CD4-positive, alpha-beta T cell treated with Interleukin-1 beta for 1 hour (primary cell): Measurements from ENCODE around the gene CASKIN2.
A peak's percentile ranks its signal among the peaks of the same experiment; 100 is the strongest.

Experiments used
- DNase-seq, 2 donors: peaks; one replicate each; pipeline ENCODE4 v3.0.0-alpha.2; 2020 to 2022

The CASKIN2 gene

DNA sequence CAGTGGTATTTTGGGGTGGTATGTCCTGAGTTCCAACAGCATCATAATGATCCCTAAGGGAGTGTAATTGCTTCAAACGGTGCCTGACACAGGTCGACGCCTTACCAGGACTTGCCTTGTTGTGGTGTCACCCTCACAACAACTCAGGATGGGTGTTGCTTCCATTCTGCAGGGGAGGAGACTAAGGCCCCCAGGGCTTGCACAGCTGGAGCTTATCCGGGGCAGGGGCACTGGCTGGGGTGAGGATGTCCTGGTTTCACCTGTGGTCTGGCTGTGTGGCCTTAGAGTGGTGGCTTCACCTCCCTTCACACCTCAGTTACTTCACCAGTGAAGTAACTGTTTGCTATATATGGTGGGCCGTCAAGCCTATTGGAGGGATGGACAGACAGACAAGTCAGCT lies 33.5 kb upstream of the CASKIN2 start:
- DNase-seq: no peak

GRCh38 chr17:75547091-75547490 lies 31.8 kb upstream of the CASKIN2 start:
- no peak for DNase-seq

GRCh38 chr17:75546181-75546580 lies 30.8 kb upstream of the CASKIN2 start:
- DNase-seq: no peak

DNA sequence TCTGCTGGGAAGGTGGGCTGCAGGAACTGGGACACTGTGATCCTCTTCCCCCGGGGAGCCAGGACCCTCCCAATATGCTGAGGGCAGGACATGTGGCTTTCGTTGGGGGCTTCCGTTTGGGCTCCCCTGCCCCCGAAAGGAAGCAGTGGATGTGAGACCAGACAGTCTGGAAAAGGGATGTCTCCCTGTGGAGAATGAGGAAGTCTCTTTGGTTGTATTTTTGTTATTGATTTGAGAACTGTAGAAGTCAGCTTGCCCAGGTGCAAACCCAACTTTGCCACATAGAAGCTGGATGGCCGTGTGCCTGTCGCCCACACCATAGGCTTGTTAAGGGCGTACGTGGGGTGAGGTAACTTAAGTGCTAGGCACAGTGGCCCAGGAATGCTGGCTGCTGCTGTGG lies 28.9 kb upstream of the CASKIN2 start:
- no peak for DNase-seq

GRCh38 chr17:75542728-75543336 lies 27.5 kb upstream of the CASKIN2 start:
- DNase-seq: no peak

DNA sequence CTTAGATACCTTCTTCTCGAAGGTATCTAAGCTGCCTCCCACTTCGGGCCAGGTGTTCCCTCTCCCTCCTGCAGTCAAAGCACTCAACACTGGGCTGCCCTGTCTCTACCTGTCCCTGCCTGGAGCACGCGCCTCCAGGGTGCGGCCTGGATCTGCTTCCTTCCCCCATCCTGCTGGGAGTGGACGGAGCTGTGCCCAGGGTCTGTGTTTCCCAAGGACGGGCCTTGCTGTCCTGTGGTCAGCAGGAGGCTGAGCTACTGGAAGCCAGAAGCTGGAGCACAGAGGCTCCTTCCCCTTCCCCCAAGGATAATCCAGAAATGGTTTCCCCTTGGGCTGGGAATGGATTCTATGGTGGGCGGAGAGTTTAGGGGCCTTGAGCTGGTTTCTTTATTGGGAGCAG lies 26.9 kb upstream of the CASKIN2 start:
- no peak for DNase-seq

DNA sequence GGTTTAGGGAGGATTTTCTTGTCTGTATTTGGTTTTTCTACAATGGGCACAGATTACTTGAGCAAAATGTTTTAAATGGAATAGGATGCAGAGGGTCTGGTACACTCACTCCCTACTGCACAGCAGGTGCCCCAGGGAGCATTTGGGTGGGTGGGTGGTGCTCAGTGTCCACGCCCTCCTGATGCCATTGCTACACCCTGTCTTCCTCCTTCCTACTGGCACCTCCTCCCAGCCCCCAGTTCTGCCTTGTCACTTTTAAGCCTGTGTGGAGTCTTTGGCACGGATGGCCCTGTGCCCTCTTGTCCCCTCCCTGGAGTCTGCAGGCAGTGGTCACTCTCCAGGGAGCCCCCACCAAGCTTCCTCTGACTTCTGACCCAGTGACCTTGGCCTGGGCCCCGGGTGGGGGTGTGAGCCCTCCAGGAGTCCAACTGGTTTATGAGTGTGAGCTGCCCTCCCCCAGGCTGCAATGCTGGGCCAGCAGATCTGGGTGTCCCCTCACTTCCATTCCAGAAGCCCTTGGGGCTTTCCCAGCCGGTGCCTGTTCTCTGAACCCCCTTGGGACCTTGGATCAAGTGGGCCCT lies 25.7 kb upstream of the CASKIN2 start:
- DNase-seq: no peak

DNA sequence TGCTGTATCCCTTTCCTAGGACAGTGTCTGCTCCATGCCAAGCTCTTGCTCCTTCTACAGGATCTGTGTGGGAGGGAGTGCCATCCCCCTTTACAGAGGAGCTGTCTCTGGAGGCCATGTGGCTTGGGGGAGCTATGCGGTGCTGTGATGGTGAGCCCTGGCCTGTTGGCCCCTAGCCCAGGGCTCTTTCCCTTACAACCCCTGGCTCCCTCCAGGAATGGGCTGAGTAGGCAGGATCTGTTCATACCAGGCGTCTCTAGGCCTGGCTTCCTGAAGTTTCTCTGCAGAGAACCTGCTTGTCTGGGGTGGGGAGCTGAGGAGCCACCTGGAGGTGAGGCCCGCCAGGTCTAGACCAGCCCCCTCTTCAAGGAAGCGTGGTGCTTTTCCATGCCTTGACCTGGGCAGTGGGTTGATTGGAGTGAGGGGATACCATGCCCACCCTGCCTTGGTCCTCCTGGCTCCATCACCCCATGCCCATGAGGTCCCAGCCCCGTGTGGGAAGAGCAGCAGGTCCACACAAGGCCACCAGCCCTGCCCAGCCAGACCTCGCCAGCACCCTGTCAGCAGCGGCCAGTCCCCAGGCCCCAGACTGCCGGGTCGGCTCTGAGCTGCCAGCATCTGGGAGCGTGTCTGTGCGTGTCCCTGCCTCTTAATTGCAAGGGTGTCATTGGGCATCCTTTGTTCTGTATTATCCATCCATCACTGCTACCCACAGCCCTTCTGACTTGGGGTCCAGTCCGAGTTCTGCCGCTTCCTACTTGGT lies 24.8 kb upstream of the CASKIN2 start:
- no peak for DNase-seq

DNA sequence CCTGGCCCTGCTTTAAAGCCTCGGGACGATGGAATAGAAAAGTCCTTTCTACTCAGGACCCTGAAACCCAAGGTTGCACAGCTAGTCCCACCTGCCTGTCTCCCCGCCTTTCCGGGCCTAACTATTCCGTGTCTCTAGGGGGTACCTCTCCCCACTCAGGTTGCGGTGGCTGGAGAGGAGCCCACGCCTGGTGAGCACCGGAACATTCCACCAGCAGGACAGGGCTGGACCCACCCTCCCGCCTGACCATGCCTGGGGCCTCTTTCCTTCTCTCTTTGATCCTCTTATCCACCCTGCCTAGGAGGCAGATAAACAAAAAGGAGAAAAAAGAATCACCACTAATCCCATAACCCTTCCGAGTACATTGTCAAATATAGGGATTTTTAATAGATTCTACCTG lies 21.0 kb upstream of the CASKIN2 start:
- no peak for DNase-seq

DNA sequence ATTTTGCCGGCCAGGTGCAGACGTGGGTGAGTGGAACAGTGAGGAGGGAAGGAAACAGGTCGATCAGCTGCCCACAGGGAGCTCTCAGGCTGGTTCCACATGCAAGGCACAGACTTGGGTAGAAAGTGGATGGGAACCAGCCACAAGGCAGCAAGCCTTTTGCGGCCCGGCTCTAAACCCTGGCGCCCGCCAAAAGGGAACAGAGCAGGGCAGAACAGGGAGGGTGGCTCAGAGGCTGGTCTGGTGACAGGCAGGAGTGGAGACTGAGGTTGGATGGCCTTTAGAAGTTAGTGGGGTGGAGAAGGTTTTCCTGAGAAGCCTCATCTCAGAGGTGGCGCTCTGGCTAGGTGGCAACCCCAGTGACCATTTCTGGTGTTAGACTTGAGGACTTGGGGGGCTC lies 20.5 kb upstream of the CASKIN2 start:
- no peak for DNase-seq

GRCh38 chr17:75535119-75535537 lies 19.8 kb upstream of the CASKIN2 start:
- peak; percentile 60 to 67 for DNase-seq

DNA sequence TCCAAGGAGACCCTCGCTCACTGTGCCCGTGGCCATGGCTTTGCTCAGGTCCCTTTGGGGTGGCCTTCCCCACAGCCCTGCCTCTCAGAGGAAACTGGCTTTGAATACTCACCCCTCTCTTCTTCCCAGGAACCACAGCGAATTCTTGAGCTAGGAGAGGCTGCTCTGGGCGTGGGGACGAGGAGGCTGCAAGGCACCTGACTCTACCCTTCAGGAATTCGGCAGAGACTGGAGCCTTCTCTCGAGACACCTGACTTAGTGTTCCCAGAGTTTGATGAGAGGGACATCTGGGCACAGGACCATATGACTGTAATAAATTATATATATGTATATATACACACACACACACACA lies 16.4 kb upstream of the CASKIN2 start:
- no peak for DNase-seq

- DNase-seq: no peak
These were observed 15.7 kb upstream of the CASKIN2 start for GRCh38 chr17:75530837-75531720.

DNA sequence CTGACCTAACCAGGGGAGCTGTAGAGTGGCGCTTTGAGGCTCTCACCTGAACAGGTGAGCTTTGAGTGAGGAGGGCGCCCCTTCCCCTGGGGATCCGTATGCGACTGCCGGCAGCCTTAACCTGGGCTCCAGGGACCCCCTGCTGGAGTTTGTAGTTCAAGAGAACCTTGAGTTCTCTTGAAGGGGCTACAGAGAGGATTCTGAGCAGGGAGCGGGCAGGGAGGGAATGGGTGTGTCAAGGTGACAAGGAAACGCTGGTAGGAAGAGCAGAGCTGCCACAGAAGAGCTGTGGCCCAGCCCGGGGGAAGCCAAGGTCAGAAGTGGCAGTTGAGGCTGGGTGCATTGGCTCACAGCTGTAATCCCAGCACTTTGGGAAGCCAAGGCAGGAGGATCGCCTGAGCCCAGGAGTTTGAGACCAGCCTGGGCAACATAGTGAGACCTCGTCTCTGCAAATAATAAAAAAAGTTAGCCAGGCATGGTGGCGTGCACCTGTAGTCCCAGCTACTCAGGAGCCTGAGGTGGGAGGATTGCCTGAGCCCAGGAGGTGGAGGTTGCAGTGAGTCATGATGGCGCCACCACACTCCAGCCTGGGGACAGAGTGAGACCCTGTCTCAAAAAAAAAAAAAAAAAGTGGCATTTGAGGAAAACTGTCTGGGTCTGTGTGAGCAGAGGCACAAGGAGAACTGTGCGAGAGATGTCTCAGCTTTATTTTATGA lies 11.4 kb upstream of the CASKIN2 start:
- DNase-seq: no peak

GRCh38 chr17:75525806-75526554 lies 10.6 kb upstream of the CASKIN2 start:
- no peak for DNase-seq

DNA sequence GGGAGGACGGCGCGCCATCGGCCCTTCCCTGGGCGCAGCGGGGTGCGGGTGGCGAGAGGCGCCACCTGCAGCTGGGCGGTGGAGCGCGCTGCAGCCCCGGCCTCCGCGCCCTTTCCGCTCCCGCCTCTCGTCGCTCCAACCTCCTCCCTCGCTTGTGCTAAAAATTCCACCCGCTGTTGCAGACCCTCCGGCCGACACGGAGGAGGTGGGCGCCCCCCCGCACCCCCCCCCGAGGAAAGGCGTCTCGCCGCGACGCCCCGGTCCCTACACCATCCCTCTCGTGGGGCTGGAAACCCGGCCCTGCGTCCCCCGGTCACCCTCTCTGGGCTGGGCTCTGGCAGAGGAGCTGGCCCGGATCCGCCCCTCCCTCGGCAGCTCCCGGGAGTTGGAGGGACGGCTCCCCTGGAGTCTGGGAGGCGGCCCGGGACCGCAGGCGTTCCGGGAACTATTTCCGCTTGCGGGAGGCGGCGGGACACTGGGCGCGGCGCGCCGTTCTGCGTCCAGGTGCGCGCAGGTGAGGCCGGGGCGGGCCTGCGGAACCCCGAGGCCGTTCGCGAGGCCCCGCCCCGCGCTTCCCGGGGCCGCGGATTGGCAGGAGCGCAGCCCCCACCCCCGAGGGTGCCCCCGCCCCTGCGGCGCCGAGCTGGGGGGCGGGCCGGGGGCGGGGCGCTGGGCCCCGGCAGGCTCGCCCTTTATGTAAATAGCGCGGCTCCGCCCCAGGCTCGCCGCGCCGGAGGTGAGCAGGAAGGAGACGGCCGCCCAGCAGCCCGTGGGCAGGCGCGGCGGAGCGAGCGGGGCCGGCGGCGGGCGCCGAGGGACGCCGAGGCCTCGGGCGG lies 9.9 kb upstream of the CASKIN2 start, which contains the start of gene LLGL2:
Gene LLGL2 (plus strand): TSS at position 728 of the 836 bp plus-strand sequence. CDS start 17,730 bp downstream, outside the sequence.
- peak; percentile 89 for DNase-seq

DNA sequence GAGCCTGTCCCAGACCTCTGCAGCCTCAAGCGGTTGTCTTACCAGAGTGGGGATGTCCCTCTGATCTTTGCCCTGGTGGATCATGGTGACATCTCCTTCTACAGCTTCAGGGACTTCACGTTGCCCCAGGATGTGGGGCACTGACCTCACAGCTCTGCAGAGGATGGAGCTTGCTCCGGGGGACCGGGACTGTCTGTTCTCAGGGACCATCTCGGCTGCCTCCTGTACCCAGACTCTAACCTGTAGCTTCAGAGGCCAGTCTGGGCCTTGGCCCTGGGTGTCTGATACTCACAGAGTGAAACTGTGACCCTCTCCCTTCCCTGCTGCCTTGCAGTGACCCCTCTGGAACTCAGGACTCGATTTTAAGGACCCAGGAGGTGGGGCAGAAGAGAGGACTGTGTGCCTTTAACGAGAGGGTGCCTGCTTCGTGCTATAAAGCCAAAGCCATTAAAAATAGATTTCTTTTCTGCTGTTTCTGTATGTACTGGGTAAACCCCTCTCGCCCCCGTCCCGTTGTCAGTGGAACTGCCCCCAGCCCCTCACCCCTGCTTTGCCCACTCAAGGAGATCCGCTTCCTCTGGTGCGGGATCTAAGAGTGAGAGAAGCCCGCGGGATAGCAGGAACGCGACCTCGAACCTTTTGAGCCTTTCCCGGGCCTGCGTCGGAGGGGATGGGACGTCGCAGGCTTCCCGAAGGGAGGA lies 9.1 kb upstream of the CASKIN2 start:
- DNase-seq: no peak

- DNase-seq: no peak
These were observed 8.3 kb upstream of the CASKIN2 start for GRCh38 chr17:75523647-75524046.

- no peak for DNase-seq
These were observed 6.8 kb upstream of the CASKIN2 start for GRCh38 chr17:75521951-75522727.
